HG02571 (cell line): ENCODE data around the gene SH2D3A.
"Not testable (repeated sequence)": the region's sequence is repeated elsewhere in the genome, so short reads cannot be mapped to it uniquely, and the experiment has no call there.

ENCODE experiments used
- ATAC-seq: cut with Tn5 transposase; IDR thresholded peaks from one replicate; pipeline ENCODE4 v1.9.1; 2021; ENCODE audit warnings: mild to moderate bottlenecking, moderate library complexity; ENCODE audit not compliant: unreplicated experiment

Gene SH2D3A

GRCh38 chr19:6710273-6711077 is 56.8 kb downstream of the SH2D3A start:
- no peak for ATAC-seq

GRCh38 chr19:6709549-6709948 is 57.7 kb downstream of the SH2D3A start:
- ATAC-seq: no peak

- not testable (repeated sequence) for ATAC-seq
Observed at GRCh38 chr19:6708913-6709312, 58.3 kb downstream of the SH2D3A start.

GRCh38 chr19:6708346-6708745 is 58.9 kb downstream of the SH2D3A start:
- ATAC-seq: no peak

- no peak for ATAC-seq
Observed at GRCh38 chr19:6707658-6708018, 59.6 kb downstream of the SH2D3A start.

- ATAC-seq: no peak
Observed at GRCh38 chr19:6707011-6707657, 60.1 kb downstream of the SH2D3A start.

GRCh38 chr19:6706633-6706958 is 60.6 kb downstream of the SH2D3A start:
- no peak for ATAC-seq

- no peak for ATAC-seq
Observed at GRCh38 chr19:6705931-6706632, 61.2 kb downstream of the SH2D3A start.
